Keratinocyte (primary cell): Measurements from ENCODE around the gene DVL1.

Source experiments
- CTCF ChIP-seq, 3 experiments: IDR thresholded peaks in 1 of 3; conservative IDR thresholded peaks in 1 of 3; optimal IDR thresholded peaks in 1 of 3; 2 replicates in 2 of 3; 3 replicates in 1 of 3; pipeline versions ENCODE3 to v1.5.1; 2011; ENCODE audit warnings: low read length in 3 of 3, mild to moderate bottlenecking in 3 of 3, moderate library complexity in 2 of 3, control low read depth in 1 of 3, inconsistent platforms in 1 of 3; ENCODE audit not compliant: insufficient read depth in 2 of 3; ENCODE audit errors: extremely low read depth in 1 of 3
- EZH2 ChIP-seq: IDR thresholded peaks from one replicate; pipeline ENCODE4 v1.6.1; 2012; ENCODE audit warnings: inconsistent platforms, mild to moderate bottlenecking, low read length, moderate library complexity

GRCh38 chr1:1312450-1313314 is 36.5 kb downstream of the DVL1 start:
- TF ChIP-seq CTCF (optimal IDR thresholded peaks at IDR 0.05 in 1 of 3, IDR thresholded peaks at IDR 0.05 in 1 of 3, conservative IDR thresholded peaks at IDR 0.05 in 1 of 3; ENCODE audit: extremely low read depth in 1 of 3, insufficient read depth in 2 of 3, low read length in 3 of 3) = no peak
- TF ChIP-seq EZH2 = no peak
